GM18861 (cell line): ENCODE data around the gene KRT79.

Source experiments
- ATAC-seq: cut with Tn5 transposase; IDR thresholded peaks from one replicate; pipeline ENCODE4 v1.9.1; 2021; ENCODE audit not compliant: unreplicated experiment

Gene KRT79

DNA sequence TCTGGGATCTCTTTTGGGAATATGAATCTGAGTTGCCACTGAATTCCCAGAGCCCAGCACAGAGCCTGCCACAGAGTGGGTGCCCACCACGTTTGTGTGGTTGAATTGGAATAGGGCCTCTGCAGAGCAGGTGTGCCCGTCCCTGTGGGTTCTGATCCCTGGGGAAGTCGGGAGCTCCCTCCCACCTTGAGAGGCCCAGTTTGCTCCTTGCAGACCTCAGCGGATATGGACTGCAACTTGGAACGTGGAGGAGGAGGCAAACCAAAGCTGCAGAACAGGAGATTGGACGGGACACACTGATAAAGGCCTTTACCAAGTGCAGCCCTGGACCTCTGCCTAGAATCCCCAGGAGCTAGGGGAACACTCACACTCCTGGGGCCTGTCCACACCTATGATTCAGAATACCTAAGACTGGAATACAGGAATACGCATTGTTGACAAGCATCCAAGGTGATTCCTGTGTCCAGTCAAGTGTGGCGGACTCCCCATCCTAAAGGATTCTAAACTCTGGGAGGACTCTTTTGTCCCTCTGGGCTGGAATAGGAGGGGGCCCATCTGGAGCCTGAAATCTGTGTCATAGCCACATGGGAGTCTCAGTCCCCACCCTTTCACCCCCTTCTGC, 59.4 kb downstream of the KRT79 start:
- ATAC-seq, result no peak

DNA sequence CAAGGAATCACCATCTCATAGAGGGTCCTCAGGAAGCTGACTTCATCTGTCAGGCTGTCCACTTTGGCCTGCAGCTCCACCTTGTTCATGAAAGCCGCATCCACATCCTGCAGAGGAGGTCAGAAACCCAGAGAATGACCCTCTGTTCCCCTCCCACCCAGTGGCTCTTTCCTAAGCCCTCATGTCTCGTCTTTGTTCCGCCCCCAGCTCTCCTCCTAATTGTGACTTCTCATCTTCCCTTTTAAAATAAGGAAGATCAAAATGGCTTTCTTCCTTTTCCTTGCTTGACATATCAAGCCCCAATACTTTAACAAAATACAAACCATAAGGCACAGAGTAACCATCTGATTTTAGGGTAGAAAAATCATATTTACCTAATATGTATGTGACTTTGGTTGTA, 61.3 kb downstream of the KRT79 start:
- no peak for ATAC-seq

GRCh38 chr12:52772188-52772587, 61.9 kb downstream of the KRT79 start:
- no peak for ATAC-seq

GRCh38 chr12:52771505-52771904, 62.6 kb downstream of the KRT79 start:
- no peak for ATAC-seq
